H1 (cell line): Measurements from ENCODE around the gene CD96. TPM values are rescaled to one million over a fixed set of nuclear protein-coding genes. Genes with fewer than 3 reads are reported as not detected.

Experiments used
- CTCF ChIA-PET: fragments of 300-600 bp; sonication (Branson Sonifier 250); formaldehyde crosslinking; loops from one replicate; lab custom pipeline; 2021; ENCODE audit not compliant: partially characterized antibody; lab: Charles Lee
- POLR2A ChIA-PET: fragments of 300-600 bp; sonication (Branson Sonifier 250); formaldehyde crosslinking; loops from one replicate; lab custom pipeline; 2021; ENCODE audit warnings: inconsistent platforms; ENCODE audit not compliant: partially characterized antibody; lab: Charles Lee
- DNase-seq, 2 experiments: peaks; one replicate each; pipeline versions ENCODE4 v3.0.0 to v3.0.0-alpha.2; 2010 to 2022; ENCODE audit warnings: low spot score in 2 of 2, low read depth in 1 of 2, mixed read lengths in 1 of 2
- FAIRE-seq: peaks from 2 replicates; lab custom pipeline; 2011; peaks lifted over from hg19 to GRCh38; lab: Jason Lieb, UNC
- H2AFZ ChIP-seq: 2 replicates; pipeline ENCODE4 v1.8.1; 2012; ENCODE audit warnings: low read length, inconsistent platforms
- H2AK5ac ChIP-seq: 2 replicates; pipeline ENCODE4 v1.6.1; 2013; ENCODE audit warnings: low read depth, low read length
- H2BK120ac ChIP-seq: replicated peaks from 2 replicates; pipeline ENCODE3; 2013; ENCODE audit warnings: low read depth, low read length, inconsistent platforms
- H2BK12ac ChIP-seq: 2 replicates; pipeline ENCODE4 v1.6.1; 2013; ENCODE audit warnings: low read depth, low read length
- H2BK15ac ChIP-seq: 2 replicates; pipeline ENCODE4 v1.6.1; 2013; ENCODE audit warnings: low read length
- H2BK20ac ChIP-seq: 2 replicates; pipeline ENCODE4 v1.6.1; 2013; ENCODE audit warnings: low read length
- H2BK5ac ChIP-seq: 2 replicates; pipeline ENCODE4 v1.6.1; 2013; ENCODE audit warnings: low read depth, low read length
- H3K14ac ChIP-seq: 2 replicates; pipeline ENCODE4 v1.6.1; 2013; ENCODE audit warnings: inconsistent platforms; ENCODE audit not compliant: insufficient read length
- H3K18ac ChIP-seq: 2 replicates; pipeline ENCODE4 v1.6.1; 2013; ENCODE audit warnings: low read length; ENCODE audit errors: extremely low read depth
- H3K23ac ChIP-seq: 2 replicates; pipeline ENCODE4 v1.6.1; 2013; ENCODE audit warnings: inconsistent platforms; ENCODE audit not compliant: insufficient read length
- H3K23me2 ChIP-seq: 2 replicates; pipeline ENCODE4 v1.6.1; 2013; ENCODE audit warnings: low read depth, low read length
- H3K27ac ChIP-seq: 2 replicates; pipeline ENCODE4 v1.6.1; 2011; ENCODE audit warnings: low read depth, low read length, inconsistent platforms
- H3K27me3 ChIP-seq, 4 experiments: replicated peaks in 1 of 4; 1 replicate in 1 of 4; 2 replicates in 3 of 4; pipeline versions ENCODE4 v1.6.1 to v1.8.1; 2011 to 2013; ENCODE audit warnings: low read length in 3 of 4, mild to moderate bottlenecking in 3 of 4, inconsistent platforms in 2 of 4, mixed read lengths in 2 of 4, moderate library complexity in 1 of 4; ENCODE audit not compliant: control insufficient read depth in 3 of 4, insufficient read depth in 3 of 4; ENCODE audit errors: extremely low read depth in 1 of 4
- H3K36me3 ChIP-seq, 4 experiments: 2 replicates each; pipeline versions ENCODE4 v1.6.1 to v1.8.1; 2011 to 2013; ENCODE audit warnings: mild to moderate bottlenecking in 4 of 4, low read length in 3 of 4, moderate library complexity in 2 of 4, control low read depth in 1 of 4, inconsistent platforms in 1 of 4; ENCODE audit not compliant: insufficient read depth in 4 of 4, control insufficient read depth in 2 of 4
- H3K4ac ChIP-seq: replicated peaks from 2 replicates; pipeline ENCODE3; 2013; ENCODE audit warnings: low read length, low read depth, mixed read lengths, inconsistent platforms; ENCODE audit not compliant: insufficient read length
- H3K4me1 ChIP-seq, 4 experiments: replicated peaks in 1 of 4; 1 replicate in 1 of 4; 2 replicates in 3 of 4; pipeline versions ENCODE4 v1.6.1 to v1.8.1; 2011 to 2013; ENCODE audit warnings: low read length in 3 of 4, inconsistent platforms in 2 of 4, mixed read lengths in 1 of 4; ENCODE audit not compliant: insufficient read depth in 4 of 4, control insufficient read depth in 3 of 4
- H3K4me2 ChIP-seq, 2 experiments: 2 replicates each; pipeline versions ENCODE4 v1.6.1 to v1.8.1; 2011 to 2013; ENCODE audit warnings: low read depth in 2 of 2, low read length in 2 of 2, control low read depth in 1 of 2, inconsistent platforms in 1 of 2, mild to moderate bottlenecking in 1 of 2; ENCODE audit not compliant: insufficient read depth in 1 of 2
- H3K4me3 ChIP-seq, 4 experiments: fragments of 200-600, 300-600 bp in 1 of 4; sonication (generic), shearing (Covaris generic), sonication (Bioruptor Twin) in 1 of 4; 2 replicates each; pipeline versions ENCODE4 v1.5.1 to v1.8.1; 2011 to 2016; ENCODE audit warnings: low read length in 4 of 4, low read depth in 3 of 4, control low read depth in 2 of 4, inconsistent platforms in 2 of 4, mild to moderate bottlenecking in 2 of 4, mixed read lengths in 1 of 4, moderate library complexity in 1 of 4; ENCODE audit not compliant: insufficient read depth in 2 of 4; ENCODE audit errors: extremely low read depth in 1 of 4
- H3K56ac ChIP-seq: replicated peaks from 2 replicates; pipeline ENCODE3; 2013; ENCODE audit warnings: low read depth, mild to moderate bottlenecking, mixed read lengths, low read length, inconsistent platforms; ENCODE audit not compliant: insufficient read length
- H3K79me1 ChIP-seq: 2 replicates; pipeline ENCODE4 v1.6.1; 2013; ENCODE audit warnings: low read depth, low read length, control low read depth
- H3K79me2 ChIP-seq, 2 experiments: 2 replicates each; pipeline versions ENCODE4 v1.6.1 to v1.8.1; 2012 to 2013; ENCODE audit warnings: low read length in 2 of 2, mild to moderate bottlenecking in 2 of 2, inconsistent platforms in 1 of 2; ENCODE audit not compliant: insufficient read depth in 2 of 2, control insufficient read depth in 1 of 2
- H3K9ac ChIP-seq, 4 experiments: replicated peaks in 1 of 4; 1 replicate in 1 of 4; 2 replicates in 3 of 4; pipeline versions ENCODE4 v1.6.1 to v1.8.1; 2011 to 2013; ENCODE audit warnings: low read depth in 3 of 4, low read length in 3 of 4, control low read depth in 2 of 4, mild to moderate bottlenecking in 2 of 4, moderate library complexity in 2 of 4, inconsistent platforms in 1 of 4; ENCODE audit errors: extremely low read depth in 1 of 4
- H3K9me3 ChIP-seq, 2 experiments: 2 replicates each; pipeline versions ENCODE4 v1.6.1 to v1.8.1; 2012 to 2013; ENCODE audit warnings: mild to moderate bottlenecking in 2 of 2, moderate library complexity in 2 of 2, control low read depth in 1 of 2, inconsistent platforms in 1 of 2, low read depth in 1 of 2, low read length in 1 of 2, mixed read lengths in 1 of 2; ENCODE audit not compliant: insufficient read depth in 2 of 2
- H4K20me1 ChIP-seq, 2 experiments: replicated peaks in 1 of 2; 2 replicates each; pipeline versions ENCODE3 to v1.8.1; 2011 to 2013; ENCODE audit warnings: inconsistent platforms in 2 of 2, low read length in 2 of 2, mild to moderate bottlenecking in 1 of 2; ENCODE audit not compliant: insufficient read depth in 2 of 2, control insufficient read depth in 1 of 2
- H4K5ac ChIP-seq: 2 replicates; pipeline ENCODE4 v1.6.1; 2013; ENCODE audit warnings: low read length, low read depth, mixed read lengths, inconsistent platforms; ENCODE audit not compliant: insufficient read length
- H4K8ac ChIP-seq: 2 replicates; pipeline ENCODE4 v1.8.0; 2013; ENCODE audit warnings: mild to moderate bottlenecking, moderate library complexity, low read length, inconsistent platforms; ENCODE audit not compliant: insufficient read depth; ENCODE audit errors: extremely low read depth
- H4K91ac ChIP-seq: replicated peaks from 2 replicates; pipeline ENCODE3; 2013; ENCODE audit warnings: low read length, mixed read lengths, inconsistent platforms; ENCODE audit not compliant: insufficient read length
- BRCA1 ChIP-seq: IDR thresholded peaks from 2 replicates; pipeline ENCODE4 v1.6.1; 2012; ENCODE audit warnings: low read depth, low read length, improper control_type of control experiment
- FOSL1 ChIP-seq: IDR thresholded peaks from 2 replicates; pipeline ENCODE4 v1.6.1; 2011; ENCODE audit warnings: mild to moderate bottlenecking, low read depth, low read length, moderate library complexity; ENCODE audit not compliant: insufficient read depth
- JUND ChIP-seq: IDR thresholded peaks from 2 replicates; pipeline ENCODE4 v1.6.1; 2011; ENCODE audit warnings: mild to moderate bottlenecking, improper control_type of control experiment, low read length
- POLR2A ChIP-seq, 2 experiments: IDR thresholded peaks; 1 replicate in 1 of 2; 2 replicates in 1 of 2; pipeline ENCODE4 v1.6.1; 2011; ENCODE audit warnings: low read depth in 2 of 2, low read length in 2 of 2, mild to moderate bottlenecking in 2 of 2; ENCODE audit errors: control extremely low read depth in 1 of 2
- RFX5 ChIP-seq: IDR thresholded peaks from 2 replicates; pipeline ENCODE4 v1.6.1; 2011; ENCODE audit warnings: low read depth, low read length, improper control_type of control experiment, borderline replicate concordance
- RXRA ChIP-seq: IDR thresholded peaks from 2 replicates; pipeline ENCODE4 v1.6.1; 2011; ENCODE audit warnings: low read depth, mild to moderate bottlenecking, low read length, moderate library complexity; ENCODE audit not compliant: insufficient read depth
- TAF1 ChIP-seq: IDR thresholded peaks from 2 replicates; pipeline ENCODE4 v1.6.1; 2011; ENCODE audit warnings: mild to moderate bottlenecking, low read depth, low read length
- ZNF274 ChIP-seq: IDR thresholded peaks from 2 replicates; pipeline ENCODE4 v1.7.0; 2012; ENCODE audit warnings: low read length, borderline replicate concordance; ENCODE audit errors: extremely low read depth
- WGBS, 2 experiments: shearing (Covaris generic) in 1 of 2; methylation state at CpG; one replicate each; pipeline versions ENCODE4 v1.1.6 to v1.1.7; 2013 to 2015; ENCODE audit warnings: low lambda C conversion rate in 2 of 2, mixed read lengths in 2 of 2, inconsistent platforms in 1 of 2, low coverage in 1 of 2, missing lambda C conversion rate in 1 of 2; ENCODE audit not compliant: insufficient replicate concordance in 2 of 2, insufficient coverage in 1 of 2, insufficient read length in 1 of 2; ENCODE audit errors: extremely low coverage in 1 of 2, missing lambda C conversion rate in 1 of 2; 5-methylcytosine and 5-hydroxymethylcytosine counted together
- polyA plus RNA-seq, 7 experiments: library from polyadenylated mRNA; depleted of rRNA in 3 of 7; stranded (reverse) in 5 of 7; unstranded in 2 of 7; fragments of >200 nt in 5 of 7; fragments of 200-250 nt in 2 of 7; gene quantifications; 1 replicate in 5 of 7; 2 replicates in 1 of 7; 4 replicates in 1 of 7; pipeline versions ENCODE4 v1.2.1 to v1.2.3, GENCODE V29; 2011 to 2013; ENCODE audit warnings: missing spikeins in 2 of 7, mixed read lengths in 2 of 7
- total RNA-seq: library from RNA; stranded (reverse); fragmentation: NEBNext Ultra II Directional; extraction: Animal tissue kit (Norgen Biotek cat#: 25700); gene quantifications from 2 replicates; pipeline ENCODE4 v1.2.1, GENCODE V29; 2021

The CD96 gene
- total and polyA plus RNA-seq, 2 of the 8 experiments (the other 6 are each of a cell fraction or from before 2014, with no cell fraction given) = not detected

GRCh38 chr3:111604119-111604518 lies 62.1 kb downstream of the CD96 start:
- H4K8ac ChIP-seq = no peak overlapping the region
- H3K27ac ChIP-seq = no peak overlapping the region
- POLR2A ChIA-PET = no interaction called here
- no peak overlapping the region for H3K14ac ChIP-seq
- no peak overlapping the region for H4K5ac ChIP-seq
- CTCF ChIA-PET = no interaction called here
- H2BK5ac ChIP-seq = no peak overlapping the region
- no peak overlapping the region for H2AK5ac ChIP-seq
- H3K18ac ChIP-seq = no peak overlapping the region
- H3K23ac ChIP-seq = no peak overlapping the region
- FAIRE-seq = no peak
- no peak overlapping the region for H3K9ac ChIP-seq
- H3K4me3 ChIP-seq = no peak overlapping the region
- H3K23me2 ChIP-seq = no peaks in the 10 kb centered on the region
- no peak overlapping the region for H3K4ac ChIP-seq
- no peak overlapping the region for H2BK120ac ChIP-seq
- no peak overlapping the region for H2BK15ac ChIP-seq
- no peak overlapping the region for H2BK12ac ChIP-seq
- WGBS, 2 experiments = 67% methylated on average over 2 of the region's 2 CpGs; no CpG with 5 or more reads in 1 of the 2 experiments
- no peaks in the 10 kb centered on the region for H3K36me3 ChIP-seq
- no peaks in the 10 kb centered on the region for H3K79me1 ChIP-seq
- H3K4me2 ChIP-seq = no peak overlapping the region
- H2AFZ ChIP-seq = no peak overlapping the region
- no peak overlapping the region for H2BK20ac ChIP-seq
- H3K79me2 ChIP-seq = no peaks in the 10 kb centered on the region
- no peaks in the 10 kb centered on the region for H4K20me1 ChIP-seq
- H3K9me3 ChIP-seq = no peaks in the 10 kb centered on the region
- no peak overlapping the region for H4K91ac ChIP-seq
- DNase-seq = no peak
- no peak overlapping the region for H3K56ac ChIP-seq
- no peaks in the 10 kb centered on the region for H3K27me3 ChIP-seq
- H3K4me1 ChIP-seq = no peaks in the 10 kb centered on the region
- TF ChIP-seq JUND (no peak), RFX5 (no peak), TAF1 (no peak), FOSL1 (no peak), RXRA (no peak), POLR2A (IDR thresholded peaks at IDR 0.05; ENCODE audit: control extremely low read depth in 1 of 2, low read depth in 2 of 2, low read length in 2 of 2) (no peak), BRCA1 (no peak), ZNF274 (no peak)
